HG03108 (cell line): ENCODE data around the gene COL4A2.

Experiments
- ATAC-seq: cut with Tn5 transposase; IDR thresholded peaks from one replicate; pipeline ENCODE4 v1.9.1; 2021; ENCODE audit warnings: moderate library complexity; ENCODE audit not compliant: unreplicated experiment

Gene COL4A2

DNA sequence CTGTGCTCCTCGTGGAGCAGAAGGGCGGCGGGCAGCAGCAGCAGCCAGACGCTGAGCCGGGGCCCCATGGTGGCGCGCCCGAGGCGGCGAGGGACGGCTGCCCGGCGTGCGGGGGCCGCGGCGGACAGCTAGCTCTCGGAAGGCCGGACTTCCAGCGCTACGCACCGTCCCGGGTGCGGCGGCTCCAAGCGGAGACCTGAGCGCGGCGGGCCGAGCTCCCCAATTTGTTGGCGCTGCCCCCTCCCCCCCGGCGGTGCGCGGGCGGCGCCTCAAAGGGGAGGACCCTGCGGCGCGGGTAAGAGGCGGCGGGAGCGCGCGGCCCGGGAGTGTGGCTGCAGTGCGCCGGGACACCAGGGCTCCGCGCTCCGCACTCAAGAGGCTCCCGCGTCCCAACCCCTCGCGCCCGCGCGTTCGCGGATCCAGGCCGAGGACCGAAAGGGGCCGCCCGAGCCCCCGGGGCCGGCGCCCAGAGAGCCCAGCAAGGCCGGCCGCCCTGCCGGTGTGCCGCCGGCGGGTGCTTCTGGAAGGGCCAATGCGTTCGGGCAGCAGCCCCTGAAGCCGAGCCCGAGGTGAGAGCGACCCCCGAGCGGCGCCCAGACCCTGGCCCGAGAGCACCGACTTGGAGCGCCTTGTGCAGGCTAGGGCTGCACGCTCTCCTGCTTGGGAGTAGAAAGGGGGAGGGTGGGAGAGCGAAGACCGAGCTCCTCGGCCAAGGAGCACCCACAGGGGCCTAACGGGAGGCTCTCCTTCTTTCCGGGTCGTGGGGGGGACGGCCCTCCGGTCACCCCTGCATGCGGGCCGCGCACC, at the start of gene COL4A2, which contains the start of gene COL4A1:
COL4A2 (plus strand) TSS at position 325 of the 807 bp plus-strand sequence. CDS start 620 bp downstream, outside the sequence.
COL4A1 (minus strand) TSS at position 198 of the 807 bp plus-strand sequence; CDS start at position 68, 130 bp downstream.
- no peak for ATAC-seq

DNA sequence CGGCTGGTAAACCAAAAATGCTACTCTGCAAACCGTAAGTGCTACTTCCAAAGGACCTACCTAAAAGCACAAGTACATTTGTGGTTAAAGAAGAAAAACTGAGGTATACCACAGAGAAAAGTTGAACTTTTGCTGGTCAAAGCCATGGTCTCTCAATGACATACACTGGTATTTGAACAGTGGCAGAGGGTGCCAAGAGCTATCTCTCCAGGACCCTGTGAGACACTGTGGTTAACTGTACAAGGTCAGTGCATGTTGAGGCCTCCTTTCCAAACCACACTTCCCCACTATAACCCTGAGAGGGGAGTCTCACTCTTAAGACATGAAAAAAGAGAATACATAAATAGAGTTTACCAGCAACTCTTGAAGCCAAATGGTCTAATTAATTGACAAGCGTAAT, 49.7 kb upstream of the COL4A2 start:
- no peak for ATAC-seq

DNA sequence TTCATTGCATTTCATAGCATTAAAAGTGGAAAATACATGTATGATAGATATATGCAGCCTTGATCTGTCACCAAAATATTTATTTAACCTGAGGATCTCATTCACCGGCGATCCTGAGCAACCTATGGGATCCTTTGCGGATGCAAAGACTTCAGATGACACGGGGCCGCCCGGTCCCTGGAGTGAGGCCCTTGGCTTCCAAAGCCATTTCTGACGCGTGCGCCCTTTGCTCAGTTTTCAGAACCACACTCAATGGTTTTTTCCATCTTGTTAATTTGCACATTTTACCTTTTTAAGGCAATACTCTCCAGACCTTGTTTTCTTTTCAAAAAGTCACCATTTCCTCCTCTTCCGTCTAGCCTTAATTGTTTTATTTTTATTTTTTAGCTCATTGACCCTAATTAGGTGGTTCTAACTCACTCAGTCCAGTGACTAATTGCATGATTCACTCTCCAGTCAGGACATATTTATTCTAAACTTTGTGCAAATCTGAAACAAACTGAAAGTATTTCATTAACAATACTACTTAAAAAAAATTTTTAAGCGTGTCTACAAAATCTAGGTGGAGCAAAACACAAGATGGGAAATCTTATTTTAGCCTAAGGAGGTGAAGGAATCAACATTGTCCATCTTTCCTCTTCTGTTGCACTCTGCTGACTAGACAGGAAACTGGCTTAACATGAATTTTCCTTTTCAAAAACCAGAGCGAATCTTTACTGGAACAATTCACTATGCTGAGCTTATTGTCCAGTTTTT, 48.0 kb upstream of the COL4A2 start:
- ATAC-seq = no peak

DNA sequence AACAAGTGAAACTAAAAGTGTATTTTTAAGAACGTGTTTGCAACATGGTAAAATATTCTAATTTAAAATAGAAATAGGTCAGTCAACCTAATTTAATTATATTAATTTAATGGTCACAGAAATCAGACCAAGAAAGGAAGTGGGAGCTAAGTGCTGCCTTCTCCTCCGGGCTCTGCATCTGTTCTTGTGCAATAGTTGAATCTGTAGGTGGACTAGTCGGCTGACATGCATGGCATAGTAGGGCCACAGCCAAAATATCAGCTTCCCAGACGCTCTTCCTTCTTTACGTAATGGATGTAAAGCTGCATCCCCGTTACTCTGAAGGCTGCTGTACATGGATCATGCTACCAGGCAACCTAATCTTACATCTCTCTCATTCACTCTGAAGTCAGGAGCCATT, 47.4 kb upstream of the COL4A2 start:
- ATAC-seq = no peak

DNA sequence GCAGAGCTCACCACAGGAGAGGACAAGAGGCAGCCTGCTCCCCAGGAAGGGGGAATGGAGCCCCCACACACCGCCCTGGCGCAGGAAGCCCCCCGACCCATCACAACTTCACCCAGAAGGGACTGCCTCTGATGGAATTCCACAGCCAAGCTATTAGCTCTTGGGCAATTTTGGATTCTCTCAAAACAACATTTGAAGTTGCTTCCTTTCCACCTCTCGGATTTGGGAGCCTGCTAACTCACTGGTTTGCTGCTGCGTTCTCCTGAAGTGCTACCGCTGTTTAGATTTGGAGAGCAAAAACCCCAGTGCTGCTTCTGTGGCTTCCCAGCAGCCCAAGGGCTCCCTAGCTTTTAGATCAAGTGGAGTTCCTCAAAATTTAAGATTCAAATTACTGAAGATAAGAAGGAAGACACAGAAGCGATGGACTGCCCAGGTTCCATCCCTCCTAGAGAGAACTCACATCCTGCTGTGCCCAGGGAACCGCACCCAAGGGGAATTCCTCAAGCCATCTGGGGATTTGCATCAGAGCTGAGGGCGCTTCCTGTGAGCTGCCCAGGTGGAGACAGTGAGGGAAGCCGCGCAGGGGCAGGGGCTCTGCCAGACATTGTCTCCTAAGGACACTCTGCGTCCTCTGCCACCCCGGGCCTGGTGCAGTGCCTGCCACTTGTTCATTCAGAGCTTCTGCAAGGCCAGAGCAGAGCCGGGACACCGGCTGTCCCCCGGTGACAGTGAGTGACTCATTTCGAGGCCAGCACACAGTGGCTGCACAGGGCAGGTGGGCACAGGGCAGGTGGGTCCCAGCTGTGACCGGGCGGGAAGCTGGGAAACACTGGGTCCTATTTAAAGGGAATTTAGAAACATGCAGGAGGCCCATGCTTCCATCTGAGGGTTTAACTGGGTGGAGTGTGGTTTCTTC, 45.7 kb upstream of the COL4A2 start:
- no peak for ATAC-seq

DNA sequence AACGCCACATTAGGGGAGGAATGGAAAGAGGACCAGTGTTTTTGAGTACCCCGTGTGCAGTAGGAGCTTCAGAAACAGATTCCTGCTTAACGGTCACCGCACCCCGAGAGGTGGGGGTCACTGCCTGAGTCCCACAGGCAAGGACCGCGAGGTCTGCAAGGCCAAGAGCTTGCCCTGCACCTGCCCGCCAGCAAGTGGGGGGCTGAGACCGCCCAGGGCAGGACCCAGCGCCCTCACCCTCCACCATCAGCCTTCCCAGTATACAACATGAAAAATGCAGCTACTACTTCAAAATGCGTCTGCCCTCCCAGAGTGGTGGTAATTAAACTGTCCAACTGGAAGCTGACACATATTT, 45.0 kb upstream of the COL4A2 start:
- no peak for ATAC-seq

DNA sequence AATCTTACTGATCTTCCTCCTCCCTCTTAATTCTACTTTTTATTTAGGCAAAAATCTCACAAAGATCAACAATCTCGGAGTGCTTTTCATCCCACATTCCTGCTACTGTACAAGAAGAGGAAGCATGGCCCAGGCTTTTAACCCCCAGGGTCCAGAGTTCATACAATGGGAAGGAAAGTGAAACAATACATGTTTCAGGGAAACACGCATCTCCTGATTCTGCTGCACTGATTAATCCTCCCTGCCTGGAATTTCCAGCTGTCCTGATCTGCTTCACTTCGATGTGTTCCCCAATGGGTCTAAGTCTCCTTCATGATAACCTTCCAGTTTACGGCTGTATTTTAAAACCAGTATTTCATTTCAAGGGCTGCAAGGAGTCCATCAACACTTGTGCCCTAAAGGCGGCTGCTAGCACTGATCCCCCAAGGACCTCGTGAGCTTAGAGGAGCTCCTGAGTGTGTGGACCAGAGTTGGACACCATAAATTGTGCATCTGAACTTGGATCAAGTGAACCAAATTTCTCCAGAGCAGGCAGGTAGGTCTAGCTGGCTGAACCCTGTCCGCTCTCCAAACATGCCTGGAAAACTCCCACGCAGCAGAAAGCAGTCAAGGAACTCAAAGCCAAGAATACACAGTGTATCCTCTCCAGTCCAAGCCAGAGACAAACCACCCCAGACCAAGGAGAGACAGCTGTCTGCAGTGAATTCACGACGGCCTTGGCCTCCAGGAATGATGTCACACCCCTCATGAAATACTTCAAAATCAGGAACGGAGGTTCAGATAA, 44.4 kb upstream of the COL4A2 start:
- no peak for ATAC-seq

DNA sequence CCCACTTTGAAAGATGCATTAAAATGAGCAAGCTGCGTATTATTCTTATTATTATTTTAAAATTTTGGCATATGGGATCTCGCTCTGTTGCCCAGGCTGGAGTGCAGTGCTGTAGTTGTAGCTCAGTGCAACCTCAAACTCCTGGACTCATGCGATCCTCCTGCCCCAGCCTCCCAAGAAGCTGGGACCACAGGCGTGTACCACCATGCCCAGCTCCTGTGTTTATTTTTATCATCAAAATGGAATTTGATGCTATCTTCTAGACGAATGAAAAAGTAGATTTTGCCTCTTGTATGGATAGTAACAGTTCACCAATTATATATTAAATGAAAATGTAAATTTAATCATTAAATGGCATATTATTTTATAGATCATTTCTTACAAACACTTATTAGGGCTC, 43.7 kb upstream of the COL4A2 start:
- ATAC-seq = no peak

DNA sequence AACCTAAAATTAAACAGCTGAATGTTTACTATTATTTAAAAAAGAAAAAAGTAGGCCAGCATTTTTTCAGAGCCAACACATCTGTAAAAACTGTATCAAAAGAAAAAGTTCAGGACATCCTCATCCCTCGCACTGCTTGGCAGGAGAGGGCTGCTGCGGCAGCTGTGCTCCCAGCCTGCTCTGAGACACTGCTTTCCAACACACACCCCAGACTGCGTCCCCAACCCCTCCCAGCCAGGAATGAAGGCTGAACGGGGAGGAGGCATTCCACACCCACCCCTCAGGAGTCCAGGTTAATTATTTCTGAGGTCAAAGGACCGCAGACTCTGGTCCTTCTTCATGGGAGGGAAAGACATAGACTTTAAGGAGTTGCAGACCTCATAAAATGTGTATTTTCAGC, 43.2 kb upstream of the COL4A2 start:
- no peak for ATAC-seq

DNA sequence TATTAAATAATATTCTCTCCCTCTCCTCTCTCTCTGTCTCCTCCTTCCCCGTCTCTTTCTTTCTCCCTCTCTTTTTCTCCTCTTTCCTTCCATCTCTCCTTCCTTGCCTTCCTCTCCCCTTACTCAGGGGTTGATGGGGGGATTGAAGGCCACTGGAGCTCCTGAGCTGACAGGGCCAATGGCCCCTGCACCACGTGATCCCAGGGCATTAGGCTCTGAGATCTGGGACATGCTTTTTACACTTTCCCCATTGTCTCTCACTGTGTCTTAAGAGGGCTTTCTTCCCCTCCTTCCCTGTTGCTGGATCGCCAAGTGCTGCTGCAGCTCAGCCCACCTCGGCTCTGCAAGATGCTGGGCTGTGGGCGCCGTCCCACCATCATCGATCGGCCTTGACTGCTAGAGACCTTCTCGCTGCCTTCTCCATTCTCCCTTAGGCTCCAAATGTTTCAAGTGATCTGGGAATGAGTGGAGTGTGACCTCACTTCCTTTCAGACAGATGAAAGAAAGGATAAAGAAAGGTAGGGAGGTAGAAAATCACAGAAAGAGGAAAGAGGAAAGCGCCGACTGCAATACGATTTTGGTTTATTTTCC, 42.3 kb upstream of the COL4A2 start:
- no peak for ATAC-seq

DNA sequence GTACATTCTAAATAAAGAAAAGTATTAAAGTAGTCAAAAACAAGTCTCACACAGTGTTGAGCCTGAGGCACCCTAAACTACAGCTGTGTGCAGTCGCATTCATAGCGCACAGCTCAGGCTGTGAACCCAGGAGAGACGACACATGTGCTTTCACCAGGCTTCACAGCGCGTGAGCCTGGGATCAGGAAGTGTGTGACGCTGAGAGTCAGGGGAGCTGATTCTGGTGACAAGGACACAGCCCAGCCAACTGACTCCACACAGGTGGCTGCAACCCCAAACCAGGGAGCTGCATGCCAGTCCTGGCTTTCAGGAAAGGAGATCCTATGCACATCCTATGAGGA, 41.8 kb upstream of the COL4A2 start:
- ATAC-seq = no peak

DNA sequence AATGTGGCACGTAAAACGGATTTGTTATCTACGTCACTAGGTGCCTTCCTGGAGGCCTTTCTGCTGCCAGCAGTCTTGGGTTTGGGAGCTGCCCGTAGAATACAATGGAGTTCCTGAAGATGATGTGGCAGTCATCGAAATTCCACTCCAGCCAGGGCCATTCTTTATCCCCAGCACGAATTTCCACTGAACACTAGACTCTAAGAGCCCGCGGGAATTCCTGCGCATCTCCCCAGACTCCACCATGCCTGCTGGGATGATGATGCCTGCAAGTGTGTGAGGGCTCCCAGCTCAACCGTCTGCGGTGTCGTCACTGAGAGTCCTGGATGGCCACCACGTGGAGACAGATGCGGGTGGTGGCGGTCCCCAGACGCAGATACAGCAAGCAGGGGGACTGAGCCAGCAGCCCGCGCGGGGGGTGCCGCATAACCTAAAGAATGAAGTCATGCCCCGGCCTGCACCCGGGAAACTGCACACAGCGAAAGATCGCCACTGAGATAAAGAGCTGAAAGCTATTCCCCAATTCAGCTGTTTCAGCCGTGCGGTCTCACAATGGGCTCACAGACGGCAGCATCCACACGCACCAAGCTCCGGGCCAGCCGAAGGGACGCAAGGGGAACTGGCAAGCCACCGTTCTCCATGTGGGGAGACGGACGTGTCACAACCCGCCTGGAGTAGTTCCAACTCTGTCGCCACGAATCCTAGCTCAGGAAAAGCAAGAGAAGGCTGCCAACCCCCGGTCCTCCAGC, 41.2 kb upstream of the COL4A2 start:
- ATAC-seq = no peak

DNA sequence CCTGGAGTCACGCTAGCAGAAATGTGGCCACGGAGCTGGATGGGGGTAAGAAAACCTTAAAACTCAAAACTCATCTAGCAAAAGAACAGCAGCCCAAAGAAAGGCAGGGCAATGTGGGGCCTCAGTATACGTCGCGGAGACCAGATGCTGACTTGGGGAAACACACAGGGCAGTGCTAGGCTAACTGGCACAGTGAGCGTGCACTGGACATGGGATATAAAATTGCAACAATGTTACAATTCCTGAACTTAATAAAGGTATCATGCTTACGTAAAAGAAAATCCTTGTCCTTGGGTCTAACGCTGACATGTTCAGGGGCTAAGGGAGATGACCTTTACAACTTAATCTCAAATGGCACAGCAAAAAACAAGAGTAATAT, 40.7 kb upstream of the COL4A2 start:
- ATAC-seq = no peak

DNA sequence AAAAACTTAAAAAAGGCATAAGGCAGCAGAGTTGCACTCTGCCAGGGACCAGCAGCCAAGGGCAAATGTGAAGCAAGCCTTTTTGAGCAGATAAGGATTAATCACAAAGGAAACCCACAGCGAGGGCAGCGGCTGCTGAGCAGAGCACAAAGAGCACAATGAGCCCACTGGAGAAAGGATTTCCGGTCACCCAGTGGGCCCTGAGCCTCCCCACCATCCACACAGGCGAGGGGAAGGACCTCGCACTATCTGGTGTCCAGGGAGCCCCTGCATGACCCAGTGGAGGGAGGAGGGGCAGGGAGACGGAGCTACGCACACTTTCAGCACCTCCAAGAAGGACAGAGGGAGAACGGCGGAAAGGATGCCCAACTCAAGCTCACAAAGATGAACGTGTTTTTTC, 40.1 kb upstream of the COL4A2 start:
- ATAC-seq = no peak

DNA sequence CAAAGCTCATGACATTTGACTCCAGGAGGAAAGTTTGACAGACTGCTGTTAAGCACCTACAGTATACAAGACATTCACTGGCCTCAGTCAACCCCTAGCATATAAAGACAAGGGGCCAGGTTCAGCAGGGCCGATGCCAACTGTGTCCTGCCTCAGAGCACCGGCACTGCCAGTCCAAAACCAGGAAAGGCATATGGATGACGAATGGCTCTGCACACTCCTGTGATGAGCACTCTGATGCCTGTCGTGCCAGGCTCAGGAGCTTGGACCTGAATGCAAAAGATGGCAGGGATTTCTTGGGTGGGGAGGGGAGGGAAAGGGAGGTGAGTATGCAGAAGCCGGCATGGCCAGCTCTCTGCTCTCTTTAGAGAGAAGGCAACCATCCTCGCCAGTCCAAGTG, 39.0 kb upstream of the COL4A2 start:
- ATAC-seq = no peak

DNA sequence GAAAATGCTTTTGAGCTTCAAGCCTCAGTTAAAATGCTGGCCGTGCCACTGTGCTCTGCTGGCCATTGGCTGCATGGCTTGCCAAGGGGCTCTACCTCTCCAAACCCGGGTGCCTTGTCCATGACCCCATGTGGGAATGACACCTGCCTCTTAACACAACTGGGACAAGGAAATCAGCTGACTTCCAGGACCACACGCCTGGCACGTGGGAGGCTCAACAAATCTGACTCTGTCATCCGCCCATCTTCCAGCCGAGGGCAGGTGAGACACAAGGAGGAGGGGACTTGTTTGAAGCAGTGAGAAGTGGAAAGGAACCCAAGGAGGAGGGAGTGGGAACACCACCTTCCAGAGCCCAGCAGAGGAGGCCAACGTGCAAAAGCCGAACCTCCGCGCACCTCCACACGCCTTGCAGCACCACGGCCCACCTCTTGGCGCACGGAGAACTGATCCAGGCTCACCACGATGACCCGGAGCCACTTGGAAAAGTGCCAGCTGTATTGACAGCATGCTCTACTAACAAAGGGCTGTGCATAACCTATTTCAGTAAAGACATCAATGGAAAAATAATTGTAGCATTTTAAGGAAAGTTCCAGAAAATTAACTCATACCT, 38.4 kb upstream of the COL4A2 start:
- ATAC-seq = no peak

DNA sequence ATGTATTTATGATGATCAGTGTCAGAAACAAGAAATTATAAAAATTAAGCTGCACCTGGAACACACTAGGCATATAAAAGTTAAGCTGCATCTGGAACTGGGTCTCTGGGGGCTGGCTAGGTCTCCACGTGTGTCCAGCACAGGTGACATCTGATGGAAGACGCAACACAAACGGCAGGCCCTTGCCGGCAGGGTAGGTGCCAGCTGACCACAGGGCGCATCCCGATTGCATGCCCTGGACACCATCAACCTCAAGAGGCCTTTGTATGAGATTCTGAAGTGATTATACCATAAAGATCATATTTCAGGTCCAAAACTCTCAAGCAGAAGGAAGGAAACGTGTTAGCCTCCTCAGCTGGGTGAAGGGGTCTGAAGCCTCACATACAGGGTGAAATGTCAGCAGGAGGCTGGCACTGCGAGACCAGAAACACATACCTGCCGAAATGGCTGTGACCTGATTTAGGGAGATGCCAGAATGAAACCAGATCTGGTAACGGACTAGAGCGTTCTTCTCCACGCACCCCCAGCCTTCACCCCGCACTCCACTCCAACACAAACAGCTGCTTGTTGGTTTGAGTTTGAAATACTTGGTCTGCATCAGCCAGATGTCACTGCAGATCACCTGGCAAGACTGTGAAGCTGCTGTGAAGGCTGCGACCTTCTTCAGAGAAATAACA, 37.4 kb upstream of the COL4A2 start:
- no peak for ATAC-seq

DNA sequence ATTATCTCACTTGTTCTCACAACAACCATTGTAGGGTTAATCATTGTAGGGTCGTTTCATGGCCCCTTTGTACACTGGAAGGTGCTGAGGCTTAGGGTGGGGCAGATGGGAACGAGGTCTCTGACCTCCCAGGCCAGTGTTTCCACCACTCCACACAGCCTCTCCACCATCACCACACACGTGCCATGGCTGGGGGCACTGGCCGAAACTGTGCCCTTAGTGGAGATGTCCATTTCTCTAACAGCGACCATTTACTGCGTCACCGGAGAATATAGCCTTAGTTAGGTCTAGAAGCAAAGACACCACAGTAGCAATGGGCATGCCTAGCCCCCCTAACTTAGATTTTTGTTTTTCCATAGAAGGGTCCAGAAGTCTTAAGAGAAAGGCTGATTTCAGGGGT, 36.6 kb upstream of the COL4A2 start:
- no peak for ATAC-seq

DNA sequence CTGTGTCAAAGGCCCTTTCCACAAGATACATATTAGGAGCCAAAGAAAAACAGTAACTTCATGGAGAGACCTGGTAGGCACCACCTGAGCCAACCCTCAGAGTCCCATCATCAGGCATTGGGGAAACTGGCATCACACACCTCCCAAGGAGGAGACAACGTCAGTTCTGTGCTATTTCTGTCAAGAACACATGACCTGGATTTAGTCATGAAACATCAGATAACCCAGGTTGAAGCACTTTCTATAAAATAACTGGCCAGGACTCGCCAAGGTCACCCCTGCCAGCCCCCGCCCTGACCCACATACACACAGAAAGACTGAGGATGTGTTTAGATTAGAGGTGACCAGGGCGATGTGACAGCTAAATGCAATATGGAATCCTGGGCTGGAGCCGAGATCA, 35.8 kb upstream of the COL4A2 start:
- no peak for ATAC-seq
